IPS DF 6.9 (cell line): Measurements from ENCODE around the gene SLCO2B1.

Experiments
- DNase-seq: peaks from one replicate; pipeline ENCODE4 v3.0.0-alpha.2; 2013; ENCODE audit warnings: low read depth, low spot score
- H3K27ac ChIP-seq: one replicate; pipeline ENCODE4 v1.5.1; 2013; ENCODE audit warnings: low read length, control low read depth
- H3K27me3 ChIP-seq: 2 replicates; pipeline ENCODE4 v1.6.1; 2013; ENCODE audit warnings: mild to moderate bottlenecking, low read length; ENCODE audit not compliant: control insufficient read depth, insufficient read depth
- H3K36me3 ChIP-seq: 2 replicates; pipeline ENCODE4 v1.6.1; 2013; ENCODE audit warnings: low read length; ENCODE audit not compliant: control insufficient read depth, insufficient read depth
- H3K4me1 ChIP-seq: 2 replicates; pipeline ENCODE4 v1.6.1; 2013; ENCODE audit warnings: low read length; ENCODE audit not compliant: control insufficient read depth, insufficient read depth
- H3K4me3 ChIP-seq: 2 replicates; pipeline ENCODE4 v1.5.1; 2013; ENCODE audit warnings: mild to moderate bottlenecking, low read length
- H3K9me3 ChIP-seq: 2 replicates; pipeline ENCODE4 v1.6.1; 2013; ENCODE audit warnings: low read length, inconsistent platforms; ENCODE audit not compliant: control insufficient read depth, insufficient read depth
- WGBS: extraction: QIAGEN DNeasy Blood & Tissue Kit; methylation state at CpG from one replicate; pipeline ENCODE4 v1.1.7; 2013; ENCODE audit warnings: mixed read lengths, missing lambda C conversion rate; ENCODE audit not compliant: insufficient read length, insufficient coverage; 5-methylcytosine and 5-hydroxymethylcytosine counted together

SLCO2B1 gene

GRCh38 chr11:75249704-75250103 lies 98.8 kb downstream of the SLCO2B1 start:
- Histone ChIP-seq H3K4me1 (no peaks in the 10 kb centered on the region), H3K27me3 (no peaks in the 10 kb centered on the region), H3K36me3 (no peaks in the 10 kb centered on the region), H3K9me3 (no peaks in the 10 kb centered on the region), H3K27ac (no peak overlapping the region), H3K4me3 (no peak overlapping the region)
- DNase-seq = no peak
- no CpG with 5 or more reads among the region's 3 CpGs for WGBS

GRCh38 chr11:75254326-75254725 lies 103.4 kb downstream of the SLCO2B1 start:
- DNase-seq = no peak
- no peak overlapping the region for H3K27ac ChIP-seq
- no peak overlapping the region for H3K4me3 ChIP-seq
- no peaks in the 10 kb centered on the region for H3K9me3 ChIP-seq
- H3K27me3 ChIP-seq = no peaks in the 10 kb centered on the region
- H3K4me1 ChIP-seq = no peaks in the 10 kb centered on the region
- no peaks in the 10 kb centered on the region for H3K36me3 ChIP-seq
